Naive thymus-derived CD4-positive, alpha-beta T cell (primary cell): Measurements from ENCODE around the gene KRTAP1-3. TPM values are rescaled to one million over a fixed set of nuclear protein-coding genes. Genes with fewer than 3 reads are reported as not detected.

Source experiments
- ATAC-seq: fragments of 150-1000 bp; cut with Tn5 transposase; 2 replicates; pipeline ENCODE4 v1.10.0; 2021; ENCODE audit warnings: mild to moderate bottlenecking, moderate library complexity
- CTCF ChIA-PET: fragments of 350-600 bp; sonication (Branson Sonifier 250); formaldehyde crosslinking; loops from one replicate; lab custom pipeline; 2021; ENCODE audit warnings: antibody characterized with exemption; lab: Charles Lee
- POLR2A ChIA-PET: fragments of 350-600 bp; sonication (Branson Sonifier 250); formaldehyde crosslinking; loops from one replicate; lab custom pipeline; 2021; ENCODE audit warnings: antibody characterized with exemption, inconsistent platforms; lab: Charles Lee
- DNase-seq, 9 donors: peaks; one replicate each; pipeline versions ENCODE4 v3.0.0 to v3.0.0-alpha.2; 2020 to 2022; ENCODE audit warnings: mixed read lengths in 1 of 9
- H3K27ac ChIP-seq: one replicate; pipeline ENCODE4 v1.7.0; 2013; ENCODE audit warnings: mild to moderate bottlenecking, low read depth, low read length, moderate library complexity
- H3K27me3 ChIP-seq, 2 donors: one replicate each; pipeline ENCODE4 v1.7.0; 2013; ENCODE audit warnings: low read length in 2 of 2, mild to moderate bottlenecking in 2 of 2, moderate library complexity in 2 of 2; ENCODE audit not compliant: control insufficient read depth in 2 of 2, insufficient read depth in 2 of 2
- H3K36me3 ChIP-seq, 3 experiments: 1 replicate in 2 of 3; 2 replicates in 1 of 3; pipeline ENCODE4 v1.7.0; 2013; ENCODE audit warnings: low read length in 3 of 3, mild to moderate bottlenecking in 3 of 3, moderate library complexity in 1 of 3; ENCODE audit not compliant: insufficient read depth in 3 of 3, control insufficient read depth in 2 of 3
- H3K4me1 ChIP-seq, 2 donors: one replicate each; pipeline ENCODE4 v1.7.0; 2013; ENCODE audit warnings: low read length in 2 of 2, mild to moderate bottlenecking in 2 of 2, moderate library complexity in 1 of 2; ENCODE audit not compliant: control insufficient read depth in 2 of 2, insufficient read depth in 2 of 2
- H3K4me3 ChIP-seq: 2 replicates; pipeline ENCODE4 v1.7.0; 2013; ENCODE audit warnings: mild to moderate bottlenecking, low read length
- H3K9me3 ChIP-seq, 3 experiments: 1 replicate in 2 of 3; 2 replicates in 1 of 3; pipeline ENCODE4 v1.7.0; 2013; ENCODE audit warnings: low read length in 3 of 3; ENCODE audit not compliant: control insufficient read depth in 2 of 3
- H3K27ac Mint-ChIP-seq, 9 donors: one replicate each; pipeline ENCODE4 v1.8.0; 2020 to 2022; ENCODE audit warnings: mixed read lengths in 9 of 9, mild to moderate bottlenecking in 8 of 9, moderate library complexity in 5 of 9, inconsistent platforms in 2 of 9
- H3K27me3 Mint-ChIP-seq, 5 donors: one replicate each; pipeline ENCODE4 v1.8.0; 2021 to 2022; ENCODE audit warnings: mixed read lengths in 5 of 5, mild to moderate bottlenecking in 1 of 5
- H3K36me3 Mint-ChIP-seq, 5 donors: one replicate each; pipeline ENCODE4 v1.8.0; 2020 to 2022; ENCODE audit warnings: mixed read lengths in 5 of 5, mild to moderate bottlenecking in 3 of 5, inconsistent platforms in 1 of 5
- H3K4me1 Mint-ChIP-seq, 7 donors: one replicate each; pipeline ENCODE4 v1.8.0; 2020 to 2022; ENCODE audit warnings: mixed read lengths in 7 of 7, mild to moderate bottlenecking in 3 of 7, inconsistent platforms in 1 of 7
- H3K4me3 Mint-ChIP-seq, 10 donors: one replicate each; pipeline ENCODE4 v1.8.0; 2020 to 2022; ENCODE audit warnings: mild to moderate bottlenecking in 10 of 10, mixed read lengths in 10 of 10, moderate library complexity in 6 of 10, inconsistent platforms in 2 of 10
- H3K9me3 Mint-ChIP-seq, 11 donors: one replicate each; pipeline ENCODE4 v1.8.0; 2020 to 2022; ENCODE audit warnings: mixed read lengths in 11 of 11, mild to moderate bottlenecking in 4 of 11, inconsistent platforms in 1 of 11, moderate library complexity in 1 of 11
- intact Hi-C, 2 donors: fragments of 100-400 bp; cut with micrococcal nuclease; formaldehyde crosslinking; loops; one replicate each; pipeline ENCODE4 v1.15.1; 2023
- polyA plus RNA-seq, 2 donors: library from polyadenylated mRNA; unstranded; fragments of 300-500 nt; fragmentation: Illumina TruSeq; gene quantifications; one replicate each; pipeline ENCODE4 v1.2.3, GENCODE V29; 2021
- total RNA-seq, 6 experiments: library from RNA in 5 of 6; stranded (reverse) in 5 of 6; gene quantifications; 1 replicate in 5 of 6; 2 replicates in 1 of 6; pipeline ENCODE4 v1.2.3 and lab custom pipeline; 2021 to 2026

KRTAP1-3 gene
- total and polyA plus RNA-seq, 7 experiments from 2014 or later = not detected

- H3K9me3 Mint-ChIP-seq = no peaks in the 10 kb centered on the region
- H3K4me1 Mint-ChIP-seq = no peaks in the 10 kb centered on the region
- H3K36me3 ChIP-seq = no peaks in the 10 kb centered on the region
- no peaks in the 10 kb centered on the region for H3K9me3 ChIP-seq
- H3K27me3 Mint-ChIP-seq = peaks cover 0 to 6% (median 3%) of the 10 kb centered on the region in 5 donors
- no peak overlapping the region for H3K27ac Mint-ChIP-seq
- H3K4me1 ChIP-seq = no peaks in the 10 kb centered on the region
- intact Hi-C loops = no loop called here
- ChIA-PET CTCF (no interaction called here), POLR2A (no interaction called here)
- no peak overlapping the region for H3K4me3 ChIP-seq
- no peak for DNase-seq
- H3K27ac ChIP-seq = no peak overlapping the region
- no peak overlapping the region for H3K4me3 Mint-ChIP-seq
- no peaks in the 10 kb centered on the region for H3K27me3 ChIP-seq
- no peaks in the 10 kb centered on the region for H3K36me3 Mint-ChIP-seq
- ATAC-seq = no peak
Observed at GRCh38 chr17:41015454-41015853, 19.2 kb downstream of the KRTAP1-3 start.

GRCh38 chr17:41013606-41014005, 21.1 kb downstream of the KRTAP1-3 start:
- no peak overlapping the region for H3K27ac ChIP-seq
- H3K4me1 Mint-ChIP-seq = no peaks in the 10 kb centered on the region
- H3K4me3 Mint-ChIP-seq = no peak overlapping the region
- ATAC-seq = no peak
- POLR2A ChIA-PET = no interaction called here
- H3K36me3 ChIP-seq = no peaks in the 10 kb centered on the region
- H3K27me3 ChIP-seq = no peaks in the 10 kb centered on the region
- H3K9me3 Mint-ChIP-seq = no peaks in the 10 kb centered on the region
- peaks cover 0 to 6% (median 3%) of the 10 kb centered on the region in 5 donors for H3K27me3 Mint-ChIP-seq
- no peaks in the 10 kb centered on the region for H3K36me3 Mint-ChIP-seq
- no peaks in the 10 kb centered on the region for H3K9me3 ChIP-seq
- no peak for DNase-seq
- no peak overlapping the region for H3K27ac Mint-ChIP-seq
- CTCF ChIA-PET = interaction anchor here (0.7 kb wide), 2 partner anchors 13 to 103 kb away, joined by 3 read pairs; no protein-coding TSS in a partner anchor
- H3K4me3 ChIP-seq = no peak overlapping the region
- H3K4me1 ChIP-seq = no peaks in the 10 kb centered on the region
- intact Hi-C loops = no loop called here

- Histone ChIP-seq H3K4me1 (no peaks in the 10 kb centered on the region), H3K4me3 (no peak overlapping the region), H3K27ac (no peak overlapping the region), H3K36me3 (no peaks in the 10 kb centered on the region), H3K27me3 (no peaks in the 10 kb centered on the region), H3K9me3 (no peaks in the 10 kb centered on the region)
- no peak overlapping the region for H3K27ac Mint-ChIP-seq
- H3K36me3 Mint-ChIP-seq = no peaks in the 10 kb centered on the region
- no peak for ATAC-seq
- ChIA-PET CTCF (interaction anchor here (0.7 kb wide), 1 partner anchor 102 kb away, joined by 3 read pairs; no protein-coding TSS in a partner anchor), POLR2A (no interaction called here)
- no peaks in the 10 kb centered on the region for H3K4me1 Mint-ChIP-seq
- peaks cover 0 to 6% (median 3%) of the 10 kb centered on the region in 5 donors for H3K27me3 Mint-ChIP-seq
- no peak for DNase-seq
- intact Hi-C loops = no loop called here
- no peak overlapping the region for H3K4me3 Mint-ChIP-seq
- no peaks in the 10 kb centered on the region for H3K9me3 Mint-ChIP-seq
Observed at GRCh38 chr17:41013181-41013580, 21.5 kb downstream of the KRTAP1-3 start.

GRCh38 chr17:41012326-41013120, 22.2 kb downstream of the KRTAP1-3 start:
- no peak for DNase-seq
- CTCF ChIA-PET = no interaction called here
- Histone ChIP-seq H3K27ac (no peak overlapping the region), H3K9me3 (no peaks in the 10 kb centered on the region), H3K4me3 (no peak overlapping the region), H3K27me3 (no peaks in the 10 kb centered on the region), H3K36me3 (no peaks in the 10 kb centered on the region), H3K4me1 (no peaks in the 10 kb centered on the region)
- POLR2A ChIA-PET = no interaction called here
- Mint-ChIP-seq H3K27me3 (peaks cover 0 to 6% (median 3%) of the 10 kb centered on the region in 5 donors), H3K9me3 (no peaks in the 10 kb centered on the region), H3K36me3 (no peaks in the 10 kb centered on the region), H3K4me1 (no peaks in the 10 kb centered on the region), H3K27ac (no peak overlapping the region), H3K4me3 (no peak overlapping the region)
- ATAC-seq = no peak
- intact Hi-C loops = no loop called here

GRCh38 chr17:41010441-41010840, 24.2 kb downstream of the KRTAP1-3 start:
- Histone ChIP-seq H3K4me1 (no peaks in the 10 kb centered on the region), H3K36me3 (no peaks in the 10 kb centered on the region), H3K27me3 (no peaks in the 10 kb centered on the region), H3K4me3 (no peak overlapping the region), H3K9me3 (no peaks in the 10 kb centered on the region), H3K27ac (no peak overlapping the region)
- no peak for ATAC-seq
- H3K27ac Mint-ChIP-seq = no peak overlapping the region
- CTCF ChIA-PET = no interaction called here
- intact Hi-C loops = no loop called here
- DNase-seq = no peak
- no peaks in the 10 kb centered on the region for H3K4me1 Mint-ChIP-seq
- H3K27me3 Mint-ChIP-seq = peaks cover 0 to 5% (median 4%) of the 10 kb centered on the region in 5 donors
- H3K9me3 Mint-ChIP-seq = no peaks in the 10 kb centered on the region
- H3K4me3 Mint-ChIP-seq = no peak overlapping the region
- H3K36me3 Mint-ChIP-seq = no peaks in the 10 kb centered on the region
- POLR2A ChIA-PET = interaction anchor here (0.6 kb wide), 1 partner anchor 37 kb away, joined by 3 read pairs; no protein-coding TSS in a partner anchor

- Histone ChIP-seq H3K4me3 (no peak overlapping the region), H3K36me3 (no peaks in the 10 kb centered on the region), H3K27me3 (no peaks in the 10 kb centered on the region), H3K27ac (no peak overlapping the region), H3K9me3 (no peaks in the 10 kb centered on the region), H3K4me1 (no peaks in the 10 kb centered on the region)
- intact Hi-C loops = no loop called here
- no peak for DNase-seq
- ChIA-PET POLR2A (no interaction called here), CTCF (no interaction called here)
- Mint-ChIP-seq H3K4me1 (no peaks in the 10 kb centered on the region), H3K4me3 (no peak overlapping the region), H3K27me3 (peaks cover 0 to 5% (median 0%) of the 10 kb centered on the region in 5 donors), H3K9me3 (no peaks in the 10 kb centered on the region), H3K27ac (no peak overlapping the region), H3K36me3 (no peaks in the 10 kb centered on the region)
- ATAC-seq = no peak
Observed at GRCh38 chr17:41009936-41010335, 24.7 kb downstream of the KRTAP1-3 start.

GRCh38 chr17:41009301-41009760, 25.3 kb downstream of the KRTAP1-3 start:
- ATAC-seq (no peak), DNase-seq (no peak)
- Histone ChIP-seq H3K27me3 (no peaks in the 10 kb centered on the region), H3K9me3 (no peaks in the 10 kb centered on the region), H3K4me3 (no peak overlapping the region), H3K36me3 (no peaks in the 10 kb centered on the region), H3K4me1 (no peaks in the 10 kb centered on the region), H3K27ac (no peak overlapping the region)
- Mint-ChIP-seq H3K9me3 (no peaks in the 10 kb centered on the region), H3K4me1 (no peaks in the 10 kb centered on the region), H3K4me3 (no peak overlapping the region), H3K27me3 (peaks cover 0 to 6% (median 4%) of the 10 kb centered on the region in 5 donors), H3K27ac (no peak overlapping the region), H3K36me3 (no peaks in the 10 kb centered on the region)
- CTCF ChIA-PET = no interaction called here
- intact Hi-C loops = no loop called here
- POLR2A ChIA-PET = no interaction called here
